GM12864 (cell line): Measurements from ENCODE around the gene CARD9.
"Not testable (repeated sequence)": the region's sequence is repeated elsewhere in the genome, so short reads cannot be mapped to it uniquely, and the experiment has no call there.

Experiments
- DNase-seq: peaks from one replicate; pipeline ENCODE4 v3.0.0-alpha.2; 2011; ENCODE audit warnings: low read depth
- H3K4me3 ChIP-seq: 2 replicates; pipeline ENCODE4 v1.5.1; 2011; ENCODE audit warnings: mild to moderate bottlenecking, low read depth, low read length, control low read depth
- TF ChIP-seq, protein P1 (sequence below): IDR thresholded peaks from 2 replicates; pipeline ENCODE4 v1.5.1; 2011; ENCODE audit warnings: low read depth, mild to moderate bottlenecking, moderate library complexity, low read length, control low read depth, inconsistent platforms; ENCODE audit errors: missing control alignments

CARD9 gene

DNA sequence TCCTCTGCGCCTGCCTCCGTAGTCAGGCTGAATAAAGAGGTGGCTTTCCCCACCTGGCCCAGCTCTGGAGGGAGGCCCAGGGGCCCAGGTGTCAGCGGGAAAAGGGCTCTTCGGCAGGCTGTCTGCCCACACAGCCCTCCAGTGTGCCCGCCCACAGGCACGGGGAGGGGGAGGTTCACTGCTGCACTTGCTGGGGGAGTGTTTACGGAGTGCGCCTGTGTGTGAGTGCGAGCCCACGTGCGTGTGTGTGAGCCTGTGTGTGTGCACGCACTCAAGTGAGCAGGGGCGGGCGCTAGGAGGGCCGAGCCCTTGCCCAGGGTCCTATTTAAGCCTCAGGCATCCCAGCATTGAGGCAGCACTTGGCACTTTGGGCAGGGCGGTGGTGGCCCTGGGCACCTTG is 20.8 kb downstream of the CARD9 start:
- H3K4me3 ChIP-seq: no peak overlapping the region
- no peak for DNase-seq
- TF ChIP-seq, protein P1, sequence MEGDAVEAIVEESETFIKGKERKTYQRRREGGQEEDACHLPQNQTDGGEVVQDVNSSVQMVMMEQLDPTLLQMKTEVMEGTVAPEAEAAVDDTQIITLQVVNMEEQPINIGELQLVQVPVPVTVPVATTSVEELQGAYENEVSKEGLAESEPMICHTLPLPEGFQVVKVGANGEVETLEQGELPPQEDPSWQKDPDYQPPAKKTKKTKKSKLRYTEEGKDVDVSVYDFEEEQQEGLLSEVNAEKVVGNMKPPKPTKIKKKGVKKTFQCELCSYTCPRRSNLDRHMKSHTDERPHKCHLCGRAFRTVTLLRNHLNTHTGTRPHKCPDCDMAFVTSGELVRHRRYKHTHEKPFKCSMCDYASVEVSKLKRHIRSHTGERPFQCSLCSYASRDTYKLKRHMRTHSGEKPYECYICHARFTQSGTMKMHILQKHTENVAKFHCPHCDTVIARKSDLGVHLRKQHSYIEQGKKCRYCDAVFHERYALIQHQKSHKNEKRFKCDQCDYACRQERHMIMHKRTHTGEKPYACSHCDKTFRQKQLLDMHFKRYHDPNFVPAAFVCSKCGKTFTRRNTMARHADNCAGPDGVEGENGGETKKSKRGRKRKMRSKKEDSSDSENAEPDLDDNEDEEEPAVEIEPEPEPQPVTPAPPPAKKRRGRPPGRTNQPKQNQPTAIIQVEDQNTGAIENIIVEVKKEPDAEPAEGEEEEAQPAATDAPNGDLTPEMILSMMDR: no peak

DNA sequence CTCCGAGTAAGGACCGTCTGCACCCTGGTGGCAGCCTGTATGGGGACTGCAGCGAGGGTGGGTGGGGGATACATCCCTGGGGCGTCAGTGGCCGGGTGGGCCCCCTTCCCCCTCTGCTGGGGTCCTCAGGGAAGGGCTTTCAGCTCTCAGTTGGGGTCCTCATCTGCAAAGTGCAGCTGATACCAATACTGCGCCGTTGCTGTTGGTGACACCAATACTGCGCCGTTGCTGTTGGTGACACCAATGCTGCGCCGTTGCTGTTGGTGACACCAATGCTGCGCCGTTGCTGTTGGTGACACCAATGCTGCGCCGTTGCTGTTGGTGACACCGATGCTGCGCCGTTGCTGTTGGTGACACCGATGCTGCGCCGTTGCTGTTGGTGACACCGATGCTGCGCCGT is 21.6 kb downstream of the CARD9 start:
- not testable (repeated sequence) for H3K4me3 ChIP-seq, DNase-seq

DNA sequence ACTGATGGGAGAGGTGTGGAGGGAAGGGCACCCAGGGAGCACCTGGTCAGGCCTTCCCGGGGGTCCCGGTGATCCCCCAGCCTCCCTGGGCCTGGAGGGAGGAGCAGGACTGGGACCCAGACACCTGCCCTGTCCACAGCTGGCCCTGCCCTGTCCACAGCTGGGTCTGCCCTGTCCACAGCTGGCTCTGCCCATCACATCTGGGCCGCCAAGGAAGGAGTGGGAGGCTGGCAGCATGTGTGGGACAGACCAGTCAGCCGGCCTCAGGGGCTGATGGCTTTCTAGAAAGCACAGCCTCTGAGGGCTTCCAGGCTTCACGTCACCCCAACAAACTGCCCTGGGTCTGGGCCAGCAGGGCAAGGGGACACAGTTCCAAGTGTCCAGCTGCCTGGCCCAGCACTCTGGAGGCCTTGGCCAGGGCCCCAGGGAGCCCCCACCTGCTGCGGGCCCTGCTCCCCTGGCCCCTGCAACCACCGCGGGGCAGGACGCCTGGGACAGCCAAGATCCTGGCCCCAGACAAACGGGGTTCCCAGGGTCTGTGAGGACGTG is 22.1 kb downstream of the CARD9 start:
- H3K4me3 ChIP-seq: no peak overlapping the region
- no peak for DNase-seq
- TF ChIP-seq, protein P1: no peak

DNA sequence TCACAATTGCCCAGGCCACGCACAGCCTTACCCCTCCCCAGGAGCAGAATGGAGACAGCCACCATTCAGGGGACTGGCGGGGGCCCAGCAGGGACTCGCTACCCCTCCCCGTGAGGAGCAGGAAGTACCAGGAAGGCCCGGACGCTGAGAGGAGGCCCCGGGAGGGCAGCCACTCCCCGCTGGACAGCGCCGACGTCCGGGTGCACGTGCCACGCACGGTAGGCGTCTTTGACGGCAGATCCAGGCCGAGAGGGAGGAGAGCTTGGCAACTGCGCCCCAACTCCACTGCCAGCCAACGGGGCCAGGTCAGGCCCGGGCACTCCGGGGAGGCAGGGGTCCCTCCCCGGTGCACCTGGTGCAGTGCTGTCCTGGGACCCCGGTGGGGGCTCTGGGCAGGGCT is 23.9 kb downstream of the CARD9 start:
- TF ChIP-seq, protein P1: no peak
- no peak for DNase-seq
- no peak overlapping the region for H3K4me3 ChIP-seq

DNA sequence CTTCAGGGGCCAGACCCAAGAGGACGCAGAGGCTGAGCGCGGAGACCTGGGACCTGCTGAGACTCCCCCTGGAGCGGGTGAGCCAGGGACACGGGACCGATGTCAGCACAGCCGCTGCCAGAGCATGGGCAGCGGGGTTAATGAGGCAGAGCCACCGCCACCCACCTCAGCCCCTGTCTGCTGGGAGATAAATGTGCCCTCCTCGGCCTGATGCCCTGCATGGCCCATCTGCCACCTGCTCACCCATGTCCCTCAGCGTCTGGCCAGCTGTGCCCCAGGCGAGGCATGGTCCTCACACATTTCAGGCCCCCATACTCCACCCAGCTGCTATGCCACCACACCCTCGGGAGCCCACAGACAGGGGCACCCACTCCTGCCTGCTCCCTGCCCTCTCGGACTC is 24.8 kb downstream of the CARD9 start:
- TF ChIP-seq, protein P1: no peak
- DNase-seq: no peak

DNA sequence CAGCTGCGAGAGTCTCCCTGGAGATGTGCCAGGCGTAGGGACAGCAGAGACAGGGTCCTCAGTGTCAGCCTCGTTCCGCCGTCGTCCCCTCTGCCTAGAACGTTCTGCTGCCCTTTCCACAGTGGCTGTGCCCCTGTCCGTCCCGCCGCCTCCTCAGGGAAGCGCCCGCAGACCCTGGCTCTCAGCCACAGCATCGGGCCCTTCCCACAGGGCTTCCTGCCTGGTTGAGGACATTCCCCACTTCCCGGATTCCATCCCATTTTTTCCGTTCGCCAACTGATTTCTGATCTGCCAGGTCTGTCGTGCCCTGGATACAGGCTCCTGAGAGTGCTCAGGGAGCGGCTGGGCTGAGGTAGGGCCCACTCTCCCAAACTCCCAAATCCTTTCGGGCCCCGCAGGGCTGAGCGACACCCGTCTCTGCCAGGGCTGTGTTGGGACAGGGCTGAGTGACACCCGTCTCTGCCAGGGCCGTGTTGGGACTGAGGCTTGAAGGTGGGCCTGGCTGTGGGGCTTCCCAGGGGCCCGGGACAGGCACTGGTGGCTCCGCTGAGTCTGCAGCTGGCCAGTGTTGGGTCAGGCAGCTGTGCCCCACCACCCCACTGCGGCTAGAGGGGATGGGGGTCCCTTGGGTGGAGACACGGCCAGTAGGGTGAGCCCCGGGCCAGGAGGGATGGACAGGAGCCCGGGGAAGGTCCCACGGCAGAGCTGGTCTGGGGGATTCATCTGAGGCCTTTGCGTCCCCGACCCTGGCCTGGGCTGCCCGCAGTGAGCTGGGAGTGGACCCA is 25.8 kb downstream of the CARD9 start:
- DNase-seq: no peak
- TF ChIP-seq, protein P1: no peak
- no peak overlapping the region for H3K4me3 ChIP-seq

More for the DNA sequence above, 24.8 kb downstream of the CARD9 start:
- no peak overlapping the region for H3K4me3 ChIP-seq

DNA sequence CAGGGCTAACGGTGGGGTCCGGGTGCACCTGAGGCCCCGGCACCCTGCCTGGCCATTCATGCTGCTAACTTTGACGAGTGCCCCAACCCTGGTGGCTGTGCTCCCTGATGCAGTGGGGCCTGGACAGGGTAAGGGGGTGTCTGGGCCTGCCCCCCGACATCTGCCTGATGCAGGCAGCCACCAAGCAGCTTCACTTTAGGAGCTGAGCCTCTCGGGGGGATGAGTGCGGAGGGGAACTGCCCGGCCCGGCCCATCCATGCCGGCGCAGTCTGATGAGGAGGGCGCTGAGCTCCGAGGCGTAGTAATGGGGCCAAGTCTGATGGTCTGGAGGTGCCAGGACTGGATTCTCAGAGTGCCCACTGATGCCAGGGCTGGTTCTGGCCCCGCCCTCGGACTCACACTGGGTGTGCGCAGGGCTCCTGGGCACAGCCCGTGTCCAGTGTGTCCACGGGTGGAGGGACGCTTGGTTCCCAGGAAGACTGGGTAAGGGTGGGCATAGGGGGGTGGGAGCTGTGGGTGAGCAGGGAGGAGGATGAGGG is 26.5 kb downstream of the CARD9 start:
- TF ChIP-seq, protein P1: no peak
- DNase-seq: no peak
- H3K4me3 ChIP-seq: no peak overlapping the region
